CD4-positive, alpha-beta T cell treated with Interleukin-6 at 100 ng/mL for 8 hours (primary cell): ENCODE data around the gene SDC1.

Experiments
- DNase-seq: peaks from one replicate; pipeline ENCODE4 v3.0.0-alpha.2; 2020; ENCODE audit warnings: mixed read lengths, low spot score

The SDC1 gene

DNA sequence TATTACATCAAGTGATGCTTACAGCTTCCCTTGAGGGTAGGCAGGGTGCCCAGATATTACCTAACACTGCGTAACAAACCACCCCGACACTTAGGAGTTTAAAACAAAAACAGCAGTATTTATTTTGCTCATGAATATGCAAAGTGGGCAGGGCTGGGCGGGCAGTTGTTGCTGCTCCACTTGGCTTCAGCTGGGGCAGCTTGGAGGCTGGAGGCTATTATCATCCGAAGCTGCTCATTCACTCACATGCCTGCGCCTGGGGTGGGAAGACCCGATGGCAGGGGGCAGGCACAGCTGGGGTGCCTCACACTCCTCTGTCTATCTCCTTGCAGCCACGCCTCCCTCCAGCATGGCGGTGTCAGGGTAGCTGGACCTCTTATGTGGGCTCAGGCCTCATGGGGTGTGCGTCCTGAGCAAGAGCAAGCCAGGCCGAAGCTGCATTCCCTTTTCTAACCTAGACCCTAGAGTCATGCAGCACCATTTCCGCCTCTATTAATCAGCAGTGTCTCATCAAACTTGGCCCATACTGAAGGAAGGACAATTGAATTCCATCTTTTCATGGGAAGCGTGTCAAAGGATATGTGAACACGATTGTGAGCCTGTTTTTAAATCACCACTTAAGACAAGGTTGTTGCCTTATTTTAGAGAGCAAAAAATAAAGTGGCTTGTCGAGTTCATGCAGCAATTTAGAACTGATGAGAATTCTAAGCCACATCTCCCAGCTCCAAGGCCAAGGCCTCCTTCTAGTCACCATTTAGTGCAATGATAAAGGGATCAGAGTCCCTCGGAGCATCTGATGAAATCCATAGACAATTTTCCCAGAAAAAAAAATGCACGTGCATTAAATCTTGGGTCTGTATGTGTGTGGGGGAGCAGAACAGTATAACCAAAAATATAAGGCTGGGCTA lies 54.9 kb downstream of the SDC1 start:
- DNase-seq, result no peak

GRCh38 chr2:20168727-20169696 lies 55.9 kb downstream of the SDC1 start:
- DNase-seq, result no peak

- no peak for DNase-seq
Measured at GRCh38 chr2:20168048-20168726, 56.7 kb downstream of the SDC1 start.

DNA sequence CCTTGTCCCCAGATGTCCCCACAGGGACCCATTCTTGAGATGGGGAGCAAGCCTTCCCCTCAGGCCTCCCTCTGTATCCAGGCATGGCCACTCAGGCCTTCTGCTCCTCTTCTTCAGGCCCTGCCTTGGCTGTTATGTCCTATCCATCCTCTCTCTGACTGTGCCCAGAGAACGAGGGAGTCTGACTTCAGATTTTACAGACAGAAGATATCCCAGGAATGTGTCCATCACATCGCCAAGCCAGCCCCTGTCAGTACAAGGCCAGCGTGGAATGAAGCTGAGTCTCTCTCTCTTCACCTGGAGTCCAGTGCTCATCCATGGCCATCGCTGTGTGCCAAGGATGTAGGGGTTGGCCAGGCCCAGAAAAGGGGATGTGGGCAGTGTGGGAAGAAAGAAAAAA lies 57.6 kb downstream of the SDC1 start:
- DNase-seq, result no peak

DNA sequence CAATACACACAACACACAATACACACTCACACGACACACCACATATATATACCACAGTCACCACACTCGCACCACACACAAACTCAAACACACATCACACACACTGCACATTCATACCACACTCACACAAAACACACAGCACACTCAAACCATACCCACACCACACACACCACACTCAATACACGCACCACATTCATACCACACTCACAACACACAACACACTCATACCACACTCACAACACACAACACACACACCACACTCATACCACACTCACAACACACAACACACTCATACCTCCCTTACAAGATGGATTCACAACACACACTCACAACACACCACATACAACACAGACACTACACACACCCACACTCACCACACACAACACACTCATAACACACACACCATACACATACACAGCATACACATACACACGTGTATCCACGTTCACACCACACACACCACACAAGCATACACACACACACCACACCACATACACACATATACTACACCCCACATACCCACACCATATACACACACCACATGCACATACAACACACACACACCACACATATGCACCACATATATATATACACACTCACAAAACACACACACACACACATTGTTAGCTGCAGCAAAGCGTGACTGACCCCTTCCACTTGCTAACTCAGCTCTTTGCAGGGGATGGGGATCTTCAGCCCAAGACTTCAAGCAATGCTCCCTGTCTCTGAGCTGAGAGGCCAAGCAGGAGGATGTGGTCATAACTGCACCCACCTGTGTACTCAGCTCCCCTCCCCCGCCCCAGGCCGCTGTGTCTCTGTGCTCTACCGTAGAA lies 59.0 kb downstream of the SDC1 start:
- no peak for DNase-seq

DNA sequence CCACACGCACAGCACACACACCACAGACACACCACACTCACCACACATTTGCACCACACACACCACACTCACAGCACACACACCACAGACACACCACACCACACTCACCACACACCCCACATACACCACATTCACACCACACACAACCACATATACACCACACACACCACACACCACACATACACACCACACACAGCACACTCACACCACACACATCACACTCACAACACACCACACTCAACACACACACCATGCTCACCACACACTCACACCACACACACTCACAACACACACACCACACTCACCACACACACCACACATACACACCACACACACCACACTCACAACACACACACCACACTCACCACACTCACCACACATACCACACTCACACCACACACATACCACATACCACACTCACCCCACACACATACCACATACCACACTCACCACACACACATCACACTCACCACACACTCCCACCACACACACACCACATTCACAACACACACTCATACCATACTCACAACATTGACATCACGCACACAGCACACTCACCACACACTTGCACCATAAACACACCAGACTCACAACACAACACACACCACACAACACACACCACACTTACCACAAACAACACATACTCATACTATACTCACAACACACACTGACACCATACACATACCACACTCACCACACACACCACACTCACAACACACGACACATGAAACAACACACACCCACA lies 60.0 kb downstream of the SDC1 start:
- no peak for DNase-seq

DNA sequence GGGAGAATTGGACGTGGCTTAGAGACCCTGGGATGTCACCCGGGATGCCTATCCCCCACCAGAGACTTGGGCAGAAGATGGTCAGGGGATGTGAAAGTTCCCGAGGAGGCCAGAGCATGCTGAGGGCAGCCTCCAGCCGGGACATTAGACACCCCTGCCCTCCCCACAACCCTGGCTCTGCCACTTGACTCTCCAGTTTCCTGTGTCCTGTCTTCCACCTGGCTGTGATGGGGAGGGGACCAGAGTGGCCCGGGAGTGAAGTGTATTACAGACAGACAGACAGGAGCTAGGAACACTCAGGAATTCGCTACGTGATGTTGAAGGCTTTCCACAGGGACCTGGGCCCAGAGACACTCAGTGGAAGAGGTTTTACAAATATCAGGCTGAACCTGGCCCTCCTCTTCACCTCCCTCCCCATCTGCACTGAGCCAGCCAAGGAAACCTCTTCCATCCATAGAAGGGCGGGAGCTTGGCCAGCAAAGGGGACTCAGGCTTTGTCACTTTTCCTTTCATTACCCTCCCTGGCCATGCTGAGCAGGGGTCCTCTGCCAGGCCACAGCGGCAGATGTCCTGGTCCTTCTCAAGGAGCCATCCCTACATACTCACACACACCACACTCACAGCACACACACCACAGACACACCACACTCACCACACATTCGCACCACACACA lies 60.7 kb downstream of the SDC1 start:
- DNase-seq, result no peak

GRCh38 chr2:20159411-20160070 lies 65.4 kb downstream of the SDC1 start:
- DNase-seq, result no peak

DNA sequence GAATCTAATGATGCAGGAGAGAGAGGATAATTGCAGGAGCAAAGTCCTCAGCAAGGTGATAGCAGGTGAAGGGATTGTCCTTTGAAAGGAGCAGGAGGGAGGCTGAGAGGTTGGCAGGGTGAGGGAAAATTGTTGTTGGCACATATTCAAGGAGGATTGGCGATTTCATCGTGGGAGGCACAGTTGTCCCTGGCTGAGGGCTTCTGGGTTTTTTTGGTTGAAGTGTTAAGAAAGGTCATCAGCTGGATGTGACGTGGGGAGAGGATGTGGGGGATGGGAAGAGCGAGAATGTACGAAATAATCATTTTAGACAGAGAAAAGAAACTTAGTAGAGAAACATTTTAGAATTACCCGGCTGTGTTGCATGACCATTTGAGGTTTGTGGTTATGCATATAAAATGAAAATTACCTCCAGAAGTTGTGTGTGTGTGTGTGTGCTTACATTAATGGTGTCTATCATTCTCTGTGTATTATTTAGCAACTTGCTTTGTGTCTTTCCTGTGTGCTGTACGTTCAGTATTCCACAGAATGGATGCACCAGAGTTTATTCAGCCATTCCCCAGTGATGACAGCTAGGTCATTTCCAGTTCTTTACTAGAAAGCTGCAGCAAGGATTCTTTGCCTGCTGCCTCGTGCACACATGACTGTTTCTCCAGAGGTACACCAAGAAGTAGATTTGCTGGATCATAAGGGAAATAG lies 67.6 kb downstream of the SDC1 start:
- DNase-seq, result no peak

DNA sequence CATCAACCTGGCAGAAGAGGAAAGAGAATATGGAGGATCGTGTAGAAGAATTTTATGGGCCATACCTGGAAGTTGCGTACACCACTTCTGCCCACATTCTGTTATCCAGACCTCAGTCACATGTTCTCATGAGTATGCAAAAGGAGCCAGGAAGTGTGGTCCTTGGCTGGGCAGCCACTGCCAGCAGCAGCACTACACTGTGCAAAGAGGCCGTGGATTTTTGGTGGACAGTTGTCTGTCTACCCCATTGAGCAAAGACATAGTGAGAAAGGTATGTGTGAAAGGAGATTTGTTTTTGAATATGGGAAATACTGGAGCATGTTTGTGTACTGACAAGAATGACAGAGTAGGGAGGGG lies 68.1 kb downstream of the SDC1 start:
- no peak for DNase-seq

GRCh38 chr2:20156076-20156759 lies 68.7 kb downstream of the SDC1 start:
- DNase-seq, result no peak

DNA sequence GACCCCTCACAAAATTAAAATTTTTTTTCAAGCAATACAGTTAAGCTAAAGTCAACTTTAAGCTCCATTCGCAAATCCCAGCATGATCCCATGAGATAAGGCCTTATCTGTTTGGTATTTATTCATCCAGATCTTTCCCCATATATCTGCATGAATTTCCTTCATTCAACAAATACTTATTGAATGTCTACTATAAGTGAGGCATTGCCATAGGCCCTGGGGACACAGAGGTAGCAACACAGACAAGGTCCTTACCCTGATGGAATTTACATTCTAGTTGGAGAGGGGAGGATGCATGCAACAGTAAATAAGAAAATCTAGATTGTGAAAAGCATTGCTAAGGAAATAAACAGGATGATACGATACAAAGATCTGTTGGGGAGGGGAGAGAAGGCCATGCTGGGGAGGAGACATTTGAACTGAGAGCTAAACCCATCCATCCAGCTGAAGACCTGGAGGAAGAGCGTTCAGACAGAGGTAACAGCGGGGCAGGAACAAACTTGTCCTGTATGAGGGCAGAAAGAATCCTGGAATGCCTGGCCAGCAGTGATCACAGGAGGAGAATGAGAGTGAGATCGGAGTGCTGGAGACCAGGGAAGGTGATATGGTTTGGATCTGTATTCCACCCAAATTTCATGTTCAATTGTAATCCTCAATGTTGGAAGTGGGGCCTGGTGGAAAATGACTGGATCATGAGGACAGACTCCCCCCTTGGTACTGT lies 71.6 kb downstream of the SDC1 start:
- no peak for DNase-seq

DNA sequence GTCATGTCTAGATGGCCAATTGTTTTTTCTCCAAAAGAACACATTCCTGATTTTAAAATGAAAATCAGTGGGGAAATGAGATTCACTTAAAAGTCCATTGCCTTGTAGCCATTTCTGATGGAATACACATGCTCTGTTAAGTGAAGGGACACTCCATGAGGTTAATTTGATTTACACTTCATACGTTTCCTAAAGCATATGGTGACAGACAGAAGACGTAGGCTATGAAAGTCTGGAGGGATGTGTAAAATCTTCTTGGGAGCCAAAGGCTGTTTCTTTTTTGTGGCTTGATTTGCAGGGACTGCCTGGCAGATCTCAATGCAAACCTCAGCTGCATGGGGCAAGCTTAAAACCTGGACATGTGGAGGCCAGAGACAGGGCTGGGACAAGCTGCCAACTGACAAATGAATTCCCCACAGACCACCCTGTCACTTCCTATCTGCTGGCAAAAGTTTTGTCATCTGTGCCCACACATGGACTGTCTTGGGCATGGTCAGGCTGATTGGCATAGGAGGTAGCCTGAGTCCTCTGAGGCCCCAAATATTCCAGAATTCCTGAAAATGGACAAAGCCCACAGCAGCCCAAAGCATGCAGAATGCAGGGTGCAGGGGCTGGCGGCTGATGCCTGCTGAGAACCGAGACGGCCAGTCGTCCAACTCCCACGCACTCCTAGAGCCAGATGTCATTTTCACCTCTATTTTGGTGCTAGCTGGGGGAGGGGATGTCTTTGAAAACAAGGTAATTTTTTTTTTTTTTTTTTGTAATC lies 73.9 kb downstream of the SDC1 start:
- no peak for DNase-seq
